Activated CD8-positive, alpha-beta memory T cell treated with anti-CD3 and anti-CD28 coated beads for 24 hours (primary cell): ENCODE measurements around the gene FAM53A.

Experiments
- DNase-seq: peaks from one replicate; pipeline ENCODE4 v3.0.0-alpha.2; 2020

Gene FAM53A

GRCh38 chr4:1683736-1684505 lies at the start of gene FAM53A:
TSS of gene FAM53A (minus strand) at chr4:1684313. CDS start at chr4:1668741, 15,572 bp downstream.
- peak; percentile 79 for DNase-seq

- no peak for DNase-seq
Observed at GRCh38 chr4:1732911-1733310, 48.8 kb upstream of the FAM53A start.

DNA sequence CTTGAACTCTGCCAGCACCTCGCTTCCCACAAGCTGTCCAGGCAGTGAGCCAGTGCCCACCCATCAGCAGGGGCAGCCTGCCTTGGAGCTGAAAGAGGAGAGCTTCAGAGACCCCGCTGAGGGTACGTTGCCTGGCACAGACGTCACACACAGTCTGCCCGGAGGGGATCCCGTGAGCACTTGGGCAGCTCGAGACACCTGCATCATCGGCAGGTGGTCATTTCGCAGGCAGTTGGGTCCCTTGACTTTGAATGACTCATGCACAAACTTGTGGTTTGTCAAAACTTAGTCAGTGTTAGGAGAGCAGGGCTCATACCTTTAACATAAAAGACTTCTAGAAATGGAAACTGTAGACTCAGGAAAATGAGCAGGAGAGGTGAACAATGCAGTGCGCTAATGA lies 47.1 kb upstream of the FAM53A start:
- DNase-seq: no peak

- DNase-seq: no peak
Observed at GRCh38 chr4:1730532-1731135, 46.5 kb upstream of the FAM53A start.

GRCh38 chr4:1728061-1728980 lies 44.2 kb upstream of the FAM53A start:
- no peak for DNase-seq

DNA sequence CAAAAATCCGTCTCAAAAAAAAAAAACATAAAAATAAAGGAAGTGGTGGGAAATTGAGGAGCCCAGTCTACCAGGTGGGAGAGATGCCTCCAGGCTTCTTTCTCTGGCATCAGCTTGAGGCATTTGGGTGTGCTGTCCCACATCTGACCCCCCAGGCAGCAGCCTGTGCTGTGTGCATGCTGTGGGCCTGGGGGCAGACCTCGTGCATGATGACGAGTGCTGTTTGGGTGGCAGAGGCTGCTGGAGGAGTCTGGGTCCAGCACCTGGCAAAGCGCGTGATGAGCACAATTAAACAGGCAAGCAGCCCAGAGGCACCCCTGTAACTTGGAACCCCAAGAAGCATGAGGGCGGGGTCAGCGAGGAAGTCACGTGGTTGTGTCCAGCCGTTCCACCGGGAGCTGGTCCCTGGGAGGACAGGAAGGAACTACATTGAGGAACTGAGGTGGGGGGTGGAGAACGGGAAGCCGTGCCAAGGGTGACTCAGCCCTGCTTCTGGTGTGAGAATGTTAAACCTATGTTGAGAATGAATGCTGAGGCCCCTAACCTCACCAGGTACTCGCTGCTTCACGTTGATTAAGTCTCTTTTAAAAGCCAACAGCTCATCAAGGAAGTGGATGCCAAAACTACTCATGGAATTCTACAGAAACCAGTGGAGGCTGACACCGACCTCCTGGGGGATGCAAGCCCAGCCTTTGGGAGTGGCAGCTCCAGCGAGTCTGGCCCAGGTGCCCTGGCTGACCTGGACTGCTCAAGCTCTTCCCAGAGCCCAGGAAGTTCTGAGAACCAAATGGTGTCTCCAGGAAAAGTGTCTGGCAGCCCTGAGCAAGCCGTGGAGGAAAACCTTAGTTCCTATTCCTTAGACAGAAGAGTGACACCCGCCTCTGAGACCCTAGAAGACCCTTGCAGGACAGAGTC lies 43.3 kb upstream of the FAM53A start:
- no peak for DNase-seq

GRCh38 chr4:1726146-1726934 lies 42.2 kb upstream of the FAM53A start:
- peak; percentile 97 for DNase-seq

DNA sequence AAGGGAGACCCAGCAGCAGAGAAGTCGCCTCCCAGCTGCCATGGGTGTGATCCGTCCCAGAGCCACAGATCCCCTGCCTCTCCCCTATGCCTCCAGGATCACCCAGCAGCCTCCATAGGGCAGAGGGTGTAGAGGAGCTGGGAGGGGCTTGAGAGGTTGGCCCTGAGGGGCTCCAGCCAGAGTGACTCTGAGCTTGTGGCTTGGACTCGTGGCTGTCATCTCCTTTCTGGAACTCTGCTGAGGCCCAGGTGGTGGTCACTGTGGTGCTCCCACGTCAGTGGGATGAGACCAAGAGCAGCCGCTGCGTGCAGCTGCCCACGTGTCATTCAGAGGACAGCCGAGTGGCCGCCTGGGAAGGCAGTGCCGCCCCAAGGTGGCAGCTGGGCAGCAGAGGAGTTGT lies 41.4 kb upstream of the FAM53A start:
- DNase-seq: no peak

GRCh38 chr4:1723131-1723801 lies 39.2 kb upstream of the FAM53A start:
- DNase-seq: peak; percentile 82

DNA sequence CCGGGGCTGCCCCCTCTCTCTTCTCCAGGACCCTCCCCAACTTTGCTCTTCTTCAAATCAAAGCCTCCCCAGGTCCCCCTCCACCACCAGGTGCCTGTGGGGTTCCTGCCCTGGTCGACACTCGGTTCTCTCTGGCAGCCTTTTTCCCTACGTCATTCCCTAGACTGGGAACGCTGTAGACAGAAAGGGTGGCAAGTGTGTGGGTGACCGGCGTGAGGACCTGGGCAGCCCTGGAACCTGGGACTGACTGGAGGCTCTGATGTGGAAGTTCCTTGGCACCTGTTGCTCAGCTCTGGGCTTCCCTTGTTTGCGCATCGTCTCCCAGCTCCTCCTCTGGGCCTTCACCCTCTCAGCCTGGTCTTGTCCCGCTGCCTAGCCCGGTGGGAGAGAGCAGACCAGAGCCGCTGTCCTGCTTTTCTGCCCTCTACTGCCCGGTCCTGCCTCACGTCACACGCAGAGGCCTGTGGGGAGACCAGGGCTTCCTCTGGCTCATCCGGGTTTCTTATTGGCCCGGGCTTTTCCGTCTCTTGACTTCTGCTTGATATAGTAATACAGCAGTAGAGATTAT lies 38.5 kb upstream of the FAM53A start:
- DNase-seq: no peak

GRCh38 chr4:1721666-1722550 lies 37.8 kb upstream of the FAM53A start:
- peak; percentile 65 for DNase-seq

DNA sequence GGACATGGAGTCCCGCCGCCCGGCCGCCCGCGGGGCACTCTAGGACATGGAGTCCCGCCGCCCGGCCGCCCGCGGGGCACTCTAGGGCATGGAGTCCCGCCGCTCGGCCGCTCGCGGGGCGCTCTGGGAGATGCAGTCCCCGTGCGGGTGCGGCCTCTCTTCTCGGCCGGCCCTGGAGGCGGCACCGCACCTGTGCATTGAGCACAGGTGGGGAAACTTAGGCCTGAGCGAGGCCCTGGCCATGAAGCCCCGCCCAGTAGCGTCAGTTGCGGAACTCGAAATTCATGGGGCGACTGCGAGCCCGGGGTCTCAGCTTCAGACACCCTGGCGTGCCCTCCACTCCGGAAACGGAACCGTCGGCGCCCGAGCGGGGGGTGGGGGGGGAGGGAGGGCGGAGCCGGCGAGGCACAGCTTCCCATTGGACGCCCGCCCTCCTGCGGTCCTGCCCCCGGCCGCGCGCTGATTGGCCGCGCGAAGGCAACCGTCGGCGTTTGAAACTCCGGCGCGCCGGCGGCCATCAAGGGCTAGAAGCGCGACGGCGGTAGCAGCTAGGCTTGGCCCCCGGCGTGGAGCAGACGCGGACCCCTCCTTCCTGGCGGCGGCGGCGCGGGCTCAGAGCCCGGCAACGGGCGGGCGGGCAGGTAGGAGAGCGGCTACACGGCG lies 37.0 kb upstream of the FAM53A start, which contains the start of the genes TACC3 and TMEM129:
Gene TACC3, plus strand, starts transcription at position 519 of the 663 bp plus-strand sequence. CDS start 1,901 bp downstream, outside the sequence.
Gene TMEM129, minus strand, starts transcription at position 321 of the 663 bp plus-strand sequence. CDS start 486 bp downstream, outside the sequence.
- DNase-seq: peak; percentile 96

DNA sequence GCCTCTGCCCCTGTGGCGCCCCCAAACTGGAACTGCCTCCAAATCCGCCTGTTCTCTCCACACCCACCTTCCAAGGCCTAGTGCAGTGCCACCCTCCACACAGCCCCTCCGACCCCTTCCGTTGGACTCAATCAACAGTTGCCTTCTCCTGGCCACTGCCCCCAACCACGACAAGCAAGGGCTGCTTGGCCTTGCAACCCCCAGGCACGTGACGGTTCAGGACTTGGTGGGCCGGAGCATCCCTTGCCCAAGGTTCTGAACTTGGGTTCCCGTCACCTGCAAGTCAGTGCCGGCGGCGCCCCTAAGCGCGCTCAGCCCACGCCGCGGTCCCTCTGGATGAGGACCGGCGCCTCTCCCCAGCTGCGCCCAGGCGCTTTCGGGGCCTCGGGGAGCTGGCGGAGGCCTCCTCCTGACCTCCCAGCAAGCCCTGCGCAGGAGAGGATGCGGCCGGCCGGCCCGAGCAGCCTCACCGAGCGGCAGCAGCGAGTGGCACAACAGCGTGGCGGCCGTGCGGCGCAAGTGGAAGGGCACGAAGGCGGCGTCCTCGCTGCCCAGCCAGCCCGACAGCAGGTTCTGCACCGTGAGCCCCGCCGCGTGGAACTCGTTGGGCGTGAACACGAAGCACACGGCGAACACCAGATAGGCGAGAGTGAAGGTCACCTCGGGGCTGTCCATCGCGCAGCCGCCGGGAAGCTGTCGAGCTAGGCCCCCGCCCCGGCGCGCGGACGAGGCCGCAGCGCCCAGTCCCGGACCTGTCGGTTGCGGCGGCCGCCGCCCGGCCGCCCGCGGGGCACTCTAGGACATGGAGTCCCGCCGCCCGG lies 36.3 kb upstream of the FAM53A start:
- peak; percentile 84 for DNase-seq

- no peak for DNase-seq
Observed at GRCh38 chr4:1718095-1718850, 34.2 kb upstream of the FAM53A start.

DNA sequence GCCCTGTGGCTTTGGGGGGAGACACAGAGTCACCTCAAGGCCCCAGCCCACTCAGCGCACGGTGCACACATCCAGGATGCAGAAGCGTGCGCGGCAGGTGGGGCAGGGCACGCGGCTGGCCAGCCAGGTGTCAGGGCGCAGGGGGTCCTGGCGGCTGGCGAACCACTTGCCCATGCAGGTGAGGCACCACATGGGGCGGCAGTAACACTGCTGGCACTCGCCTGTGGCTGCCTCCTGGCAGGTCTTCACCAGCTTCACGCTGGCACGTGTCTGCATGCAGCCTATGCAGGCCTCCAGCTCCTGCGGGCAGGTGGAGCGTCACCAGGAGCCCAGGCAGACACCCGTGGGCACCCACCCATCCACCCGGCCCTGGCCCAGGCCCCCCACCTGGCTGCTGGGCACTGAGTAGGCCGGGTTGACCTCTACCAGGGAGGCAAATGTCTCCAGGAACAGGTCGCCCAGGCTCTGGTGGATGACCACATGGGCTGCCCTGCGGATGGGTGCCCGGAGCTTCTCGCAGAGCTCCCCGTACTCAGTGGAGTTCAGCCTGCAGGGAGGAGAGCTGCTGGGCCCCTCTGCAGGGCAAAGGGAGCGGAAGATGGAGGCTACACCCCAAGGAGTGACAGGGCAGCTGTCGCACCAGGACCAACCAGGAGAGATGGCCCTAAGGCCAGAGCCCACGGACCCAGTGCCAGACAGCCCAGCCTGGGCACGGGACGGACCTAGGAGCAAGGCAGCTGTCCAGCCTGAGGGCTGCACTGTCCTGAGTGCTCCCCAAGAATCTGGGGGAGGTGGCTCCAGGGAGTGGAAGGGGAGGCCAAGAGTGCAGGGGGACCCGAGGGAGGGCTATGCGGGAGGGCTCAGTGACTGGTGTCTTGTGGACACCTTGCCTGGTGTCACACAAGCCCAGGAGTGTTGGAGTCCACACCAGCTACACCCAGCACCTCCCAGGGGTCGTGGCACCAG lies 33.3 kb upstream of the FAM53A start:
- DNase-seq: peak; percentile 59
